ENCODE results near the gene LACRT. TPM values are rescaled to one million over a fixed set of nuclear protein-coding genes. Genes with fewer than 3 reads are reported as not detected.

Gene LACRT
- total and polyA plus RNA-seq, 4 donors = not detected

GRCh38 chr12:54606556-54606955 lies 28.1 kb downstream of the LACRT start (continued):
- TF ChIP-seq CTCF (IDR thresholded peaks at IDR 0.05; ENCODE audit: low read depth, low read length, missing input control) (no peak), JUND (IDR thresholded peaks at IDR 0.05) (no peak)

GRCh38 chr12:54605138-54605970 lies 29.3 kb downstream of the LACRT start:
- Histone ChIP-seq H3K9me3 (ENCODE audit: control insufficient read depth in 4 of 4, low read length in 3 of 4) (no peaks in the 10 kb centered on the region), H3K36me3 (ENCODE audit: control insufficient read depth in 4 of 4, insufficient read depth in 3 of 4, low read depth in 1 of 4, low read length in 3 of 4) (no peaks in the 10 kb centered on the region), H3K4me1 (ENCODE audit: control insufficient read depth in 4 of 4, insufficient read depth in 4 of 4, low read length in 3 of 4) (no peaks in the 10 kb centered on the region), H3K9ac (ENCODE audit: low read depth in 1 of 2, low read length in 2 of 2) (no peak overlapping the region), H3K27me3 (ENCODE audit: control insufficient read depth in 4 of 4, insufficient read depth in 4 of 4, low read length in 3 of 4) (peaks cover 0 to 2% (median 0%) of the 10 kb centered on the region in 4 donors), H3K27ac (ENCODE audit: low read depth in 1 of 2, low read length in 2 of 2) (no peak overlapping the region), H3K4me3 (ENCODE audit: low read depth in 1 of 3, low read length in 3 of 3) (no peak overlapping the region)
- DNase-seq (ENCODE audit: low spot score) = no peak
- WGBS = 75% methylated on average over 6 of the region's 6 CpGs
- TF ChIP-seq FOXA2 (IDR thresholded peaks at IDR 0.05) = no peak
- no peak for TF ChIP-seq RAD21 (IDR thresholded peaks at IDR 0.05)
- peak in 1 of 2 donors; percentile 3 for TF ChIP-seq HNF4A (conservative IDR thresholded peaks at IDR 0.05)
- no peak for TF ChIP-seq JUND (IDR thresholded peaks at IDR 0.05)
- no peak for TF ChIP-seq RXRA (IDR thresholded peaks at IDR 0.05)
- TF ChIP-seq NR2F2 (IDR thresholded peaks at IDR 0.05) = no peak
- TF ChIP-seq ATF3 (IDR thresholded peaks at IDR 0.05) = no peak

GRCh38 chr12:54604436-54604835 lies 30.3 kb downstream of the LACRT start:
- H3K4me1 ChIP-seq (ENCODE audit: control insufficient read depth in 4 of 4, insufficient read depth in 4 of 4, low read length in 3 of 4) = no peaks in the 10 kb centered on the region
- TF ChIP-seq RAD21 (IDR thresholded peaks at IDR 0.05) = no peak
- TF ChIP-seq SP1 (IDR thresholded peaks at IDR 0.05) = no peak
- TF ChIP-seq HNF4G (IDR thresholded peaks at IDR 0.05) = no peak
- TF ChIP-seq GABPA (IDR thresholded peaks at IDR 0.05 in 1 of 2, conservative IDR thresholded peaks at IDR 0.05 in 1 of 2) = no peak
- no peak for TF ChIP-seq TAF1 (conservative IDR thresholded peaks at IDR 0.05)
- no peak for TF ChIP-seq FOXA1 (IDR thresholded peaks at IDR 0.05)
- H3K27me3 ChIP-seq (ENCODE audit: control insufficient read depth in 4 of 4, insufficient read depth in 4 of 4, low read length in 3 of 4) = peaks cover 0 to 2% (median 0%) of the 10 kb centered on the region in 4 donors
- no peak overlapping the region for H3K4me3 ChIP-seq (ENCODE audit: low read depth in 1 of 3, low read length in 3 of 3)
- no peaks in the 10 kb centered on the region for H3K36me3 ChIP-seq (ENCODE audit: control insufficient read depth in 4 of 4, insufficient read depth in 3 of 4, low read depth in 1 of 4, low read length in 3 of 4)
- 95% methylated on average over 4 of the region's 4 CpGs for WGBS
- no peak for DNase-seq (ENCODE audit: low spot score)
- H3K9ac ChIP-seq (ENCODE audit: low read depth in 1 of 2, low read length in 2 of 2) = no peak overlapping the region
- H3K9me3 ChIP-seq (ENCODE audit: control insufficient read depth in 4 of 4, low read length in 3 of 4) = no peaks in the 10 kb centered on the region
- H3K27ac ChIP-seq (ENCODE audit: low read depth in 1 of 2, low read length in 2 of 2) = no peak overlapping the region

- Histone ChIP-seq H3K9ac (ENCODE audit: low read depth in 1 of 2, low read length in 2 of 2) (no peak overlapping the region), H3K36me3 (ENCODE audit: control insufficient read depth in 4 of 4, insufficient read depth in 3 of 4, low read depth in 1 of 4, low read length in 3 of 4) (no peaks in the 10 kb centered on the region), H3K4me3 (ENCODE audit: low read depth in 1 of 3, low read length in 3 of 3) (no peak overlapping the region), H3K27me3 (ENCODE audit: control insufficient read depth in 4 of 4, insufficient read depth in 4 of 4, low read length in 3 of 4) (peaks cover 0 to 2% (median 0%) of the 10 kb centered on the region in 4 donors), H3K27ac (ENCODE audit: low read depth in 1 of 2, low read length in 2 of 2) (no peak overlapping the region), H3K9me3 (ENCODE audit: control insufficient read depth in 4 of 4, low read length in 3 of 4) (no peaks in the 10 kb centered on the region), H3K4me1 (ENCODE audit: control insufficient read depth in 4 of 4, insufficient read depth in 4 of 4, low read length in 3 of 4) (no peaks in the 10 kb centered on the region)
- 89% methylated on average over 5 of the region's 5 CpGs for WGBS
- DNase-seq (ENCODE audit: low spot score) = no peak
- TF ChIP-seq MAX (IDR thresholded peaks at IDR 0.05) (no peak), RXRA (IDR thresholded peaks at IDR 0.05) (no peak), TAF1 (conservative IDR thresholded peaks at IDR 0.05) (no peak), HNF4A (conservative IDR thresholded peaks at IDR 0.05) (no peak), HNF4G (IDR thresholded peaks at IDR 0.05) (no peak), ATF3 (IDR thresholded peaks at IDR 0.05) (no peak), YY1 (IDR thresholded peaks at IDR 0.05) (no peak), ZBTB33 (IDR thresholded peaks at IDR 0.05) (no peak), CTCF (IDR thresholded peaks at IDR 0.05; ENCODE audit: low read depth, low read length, missing input control) (no peak), NR2F2 (IDR thresholded peaks at IDR 0.05) (no peak), EGR1 (IDR thresholded peaks at IDR 0.05; ENCODE audit: low read depth in 2 of 2) (no peak), RAD21 (IDR thresholded peaks at IDR 0.05) (no peak), FOXA1 (IDR thresholded peaks at IDR 0.05) (no peak), GABPA (IDR thresholded peaks at IDR 0.05 in 1 of 2, conservative IDR thresholded peaks at IDR 0.05 in 1 of 2) (no peak)
Observed at GRCh38 chr12:54603872-54604271, 30.8 kb downstream of the LACRT start.
